Type B pancreatic cell (in vitro differentiated cells): Measurements from ENCODE around the gene CRHR1. TPM values are rescaled to one million over a fixed set of nuclear protein-coding genes. Genes with fewer than 3 reads are reported as not detected.

Source experiments
- DNase-seq: peaks from one replicate; pipeline ENCODE4 v3.0.0; 2021; ENCODE audit warnings: mixed read lengths; ENCODE audit not compliant: unreplicated experiment; ENCODE audit errors: extremely low spot score
- H3K27ac Mint-ChIP-seq: 2 replicates; pipeline ENCODE4 v1.8.0; 2021; ENCODE audit warnings: mild to moderate bottlenecking, mixed read lengths
- H3K27me3 Mint-ChIP-seq: 2 replicates; pipeline ENCODE4 v1.8.0; 2021; ENCODE audit warnings: mixed read lengths
- H3K36me3 Mint-ChIP-seq: 2 replicates; pipeline ENCODE4 v1.8.0; 2021; ENCODE audit warnings: mixed read lengths
- H3K4me1 Mint-ChIP-seq: one replicate; pipeline ENCODE4 v1.8.0; 2021; ENCODE audit warnings: mixed read lengths; ENCODE audit not compliant: unreplicated experiment
- H3K4me3 Mint-ChIP-seq: 2 replicates; pipeline ENCODE4 v1.8.0; 2021; ENCODE audit warnings: mild to moderate bottlenecking, mixed read lengths
- H3K9me3 Mint-ChIP-seq: 2 replicates; pipeline ENCODE4 v1.8.0; 2021; ENCODE audit warnings: mixed read lengths
- total RNA-seq: library from RNA; stranded (reverse); gene quantifications from 2 replicates; pipeline ENCODE4 v1.2.1, GENCODE V29; 2021; ENCODE audit warnings: low replicate concordance
- TF ChIP-seq, protein P1 (sequence below): fragments of 200-600 bp; sonication (generic); conservative IDR thresholded peaks from 2 replicates; pipeline ENCODE4 v1.5.0; 2021; ENCODE audit warnings: antibody characterized with exemption, mild to moderate bottlenecking

Gene CRHR1
- total RNA-seq, 1 donor from 2014 or later = 0.43 TPM

DNA sequence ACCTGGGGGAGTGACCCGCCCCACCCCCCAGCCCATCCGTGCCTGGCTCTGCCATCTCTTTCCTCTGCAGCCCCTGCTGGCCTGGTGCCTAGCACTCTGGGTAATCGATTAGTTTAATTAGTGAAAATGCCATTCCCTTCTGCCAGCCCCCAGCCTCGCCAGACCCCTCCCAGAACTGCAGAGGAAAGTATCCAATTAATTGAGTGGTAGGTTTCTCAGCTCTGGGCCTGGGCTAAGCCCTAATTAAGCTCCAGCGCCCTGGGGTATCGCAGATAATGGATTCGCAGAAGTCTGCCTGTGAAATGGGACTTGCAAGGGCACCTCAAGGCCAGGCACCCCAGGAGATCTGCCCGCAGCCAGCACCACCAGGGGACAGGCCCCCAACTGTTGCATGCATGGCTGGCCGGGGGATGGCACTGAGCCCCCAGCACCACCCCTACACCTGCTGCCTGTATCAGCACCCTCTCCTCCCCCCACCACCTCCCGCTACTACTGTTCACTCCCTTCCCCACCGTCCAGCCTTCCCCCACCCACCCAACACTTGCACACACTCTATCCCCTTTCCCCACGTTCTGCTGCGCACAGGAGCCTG is 40.9 kb downstream of the CRHR1 start:
- Mint-ChIP-seq H3K27ac (no peak overlapping the region), H3K4me3 (no peak overlapping the region), H3K4me1 (no peaks in the 10 kb centered on the region), H3K9me3 (no peaks in the 10 kb centered on the region), H3K36me3 (no peaks in the 10 kb centered on the region), H3K27me3 (peaks cover 25% of the 10 kb centered on the region)
- TF ChIP-seq, protein P1, sequence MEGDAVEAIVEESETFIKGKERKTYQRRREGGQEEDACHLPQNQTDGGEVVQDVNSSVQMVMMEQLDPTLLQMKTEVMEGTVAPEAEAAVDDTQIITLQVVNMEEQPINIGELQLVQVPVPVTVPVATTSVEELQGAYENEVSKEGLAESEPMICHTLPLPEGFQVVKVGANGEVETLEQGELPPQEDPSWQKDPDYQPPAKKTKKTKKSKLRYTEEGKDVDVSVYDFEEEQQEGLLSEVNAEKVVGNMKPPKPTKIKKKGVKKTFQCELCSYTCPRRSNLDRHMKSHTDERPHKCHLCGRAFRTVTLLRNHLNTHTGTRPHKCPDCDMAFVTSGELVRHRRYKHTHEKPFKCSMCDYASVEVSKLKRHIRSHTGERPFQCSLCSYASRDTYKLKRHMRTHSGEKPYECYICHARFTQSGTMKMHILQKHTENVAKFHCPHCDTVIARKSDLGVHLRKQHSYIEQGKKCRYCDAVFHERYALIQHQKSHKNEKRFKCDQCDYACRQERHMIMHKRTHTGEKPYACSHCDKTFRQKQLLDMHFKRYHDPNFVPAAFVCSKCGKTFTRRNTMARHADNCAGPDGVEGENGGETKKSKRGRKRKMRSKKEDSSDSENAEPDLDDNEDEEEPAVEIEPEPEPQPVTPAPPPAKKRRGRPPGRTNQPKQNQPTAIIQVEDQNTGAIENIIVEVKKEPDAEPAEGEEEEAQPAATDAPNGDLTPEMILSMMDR = no peak
- no peak for DNase-seq

DNA sequence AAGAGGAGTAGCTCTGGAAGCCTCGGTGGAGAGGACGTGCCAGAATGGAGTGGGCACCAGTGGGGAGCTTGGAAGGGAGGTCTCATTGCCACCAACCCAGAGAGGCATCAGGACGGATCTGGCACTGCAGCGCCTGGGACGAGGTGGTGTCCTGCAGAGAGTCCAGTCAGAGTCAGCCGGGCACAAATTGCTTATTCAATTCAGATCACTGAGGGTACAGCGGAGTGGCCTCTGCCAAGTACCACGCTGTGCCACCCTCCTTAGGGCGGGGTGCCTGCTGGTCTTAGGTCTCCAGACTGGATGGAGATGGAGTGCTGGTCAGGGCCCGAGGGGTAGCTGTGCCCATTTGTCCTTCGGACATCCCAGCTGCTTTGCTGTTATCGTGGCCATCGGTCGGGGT is 41.7 kb downstream of the CRHR1 start:
- Mint-ChIP-seq H3K27ac (no peak overlapping the region), H3K4me3 (no peak overlapping the region), H3K36me3 (no peaks in the 10 kb centered on the region), H3K4me1 (no peaks in the 10 kb centered on the region), H3K9me3 (no peaks in the 10 kb centered on the region), H3K27me3 (peaks cover 21% of the 10 kb centered on the region)
- TF ChIP-seq, protein P1 = no peak
- no peak for DNase-seq

DNA sequence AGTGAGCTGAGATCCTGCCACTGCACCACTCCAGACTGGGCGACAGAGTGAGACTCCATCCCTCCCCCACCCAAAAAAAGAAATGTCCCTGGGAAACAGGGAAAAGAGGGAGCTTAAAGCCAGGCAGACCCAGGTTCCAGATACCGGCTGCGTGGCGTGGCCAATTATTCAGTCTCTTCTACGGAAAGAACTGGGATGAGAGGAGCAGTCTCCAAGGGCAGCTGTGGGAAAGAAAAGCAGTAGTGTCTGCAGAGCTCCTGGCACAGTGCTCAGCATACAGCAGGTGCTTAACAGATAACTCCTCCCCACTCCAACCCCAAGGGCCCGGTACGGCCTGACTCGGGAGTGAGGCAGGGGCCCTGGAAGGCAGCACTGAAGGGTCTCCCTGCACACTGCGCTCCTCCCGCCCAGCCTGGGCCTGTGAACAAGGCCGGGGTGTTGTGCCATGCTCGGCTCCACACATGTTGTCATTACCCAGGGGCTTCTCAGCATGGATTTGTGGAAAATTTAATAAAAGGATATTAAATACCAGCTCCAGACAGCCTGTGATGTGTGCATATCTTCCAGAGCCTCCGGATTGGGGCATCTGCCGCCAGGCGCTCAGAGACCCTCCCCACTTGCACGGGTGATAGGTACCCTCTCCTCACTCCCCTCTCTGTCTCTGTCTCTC is 42.9 kb downstream of the CRHR1 start:
- Mint-ChIP-seq H3K27ac (no peak overlapping the region), H3K4me1 (no peaks in the 10 kb centered on the region), H3K9me3 (no peaks in the 10 kb centered on the region), H3K4me3 (no peak overlapping the region), H3K27me3 (peaks cover 19% of the 10 kb centered on the region), H3K36me3 (no peaks in the 10 kb centered on the region)
- TF ChIP-seq, protein P1 = no peak
- no peak for DNase-seq

DNA sequence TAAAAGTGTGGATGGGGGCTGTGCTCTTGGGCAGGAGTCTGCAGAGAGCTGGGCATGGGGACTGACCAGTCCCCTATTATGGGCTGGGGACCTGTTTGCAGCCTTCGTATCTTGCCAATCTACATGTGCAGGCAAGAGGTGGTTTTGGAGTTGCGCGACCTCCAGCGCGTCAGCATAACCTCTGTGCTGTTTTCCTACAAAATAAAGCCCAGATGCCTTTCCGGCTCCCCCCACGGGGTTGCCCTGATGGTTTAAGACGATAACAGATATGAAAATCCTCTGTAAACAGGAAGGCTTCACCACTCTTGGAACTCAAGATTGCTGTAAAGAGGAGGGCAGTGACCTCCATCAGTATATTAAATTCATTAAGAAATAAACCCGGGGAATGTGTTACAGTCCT is 44.1 kb downstream of the CRHR1 start:
- DNase-seq = no peak
- TF ChIP-seq, protein P1 = no peak
- Mint-ChIP-seq H3K27me3 (peaks cover 18% of the 10 kb centered on the region), H3K4me3 (no peak overlapping the region), H3K4me1 (no peaks in the 10 kb centered on the region), H3K27ac (no peak overlapping the region), H3K36me3 (no peaks in the 10 kb centered on the region), H3K9me3 (no peaks in the 10 kb centered on the region)

DNA sequence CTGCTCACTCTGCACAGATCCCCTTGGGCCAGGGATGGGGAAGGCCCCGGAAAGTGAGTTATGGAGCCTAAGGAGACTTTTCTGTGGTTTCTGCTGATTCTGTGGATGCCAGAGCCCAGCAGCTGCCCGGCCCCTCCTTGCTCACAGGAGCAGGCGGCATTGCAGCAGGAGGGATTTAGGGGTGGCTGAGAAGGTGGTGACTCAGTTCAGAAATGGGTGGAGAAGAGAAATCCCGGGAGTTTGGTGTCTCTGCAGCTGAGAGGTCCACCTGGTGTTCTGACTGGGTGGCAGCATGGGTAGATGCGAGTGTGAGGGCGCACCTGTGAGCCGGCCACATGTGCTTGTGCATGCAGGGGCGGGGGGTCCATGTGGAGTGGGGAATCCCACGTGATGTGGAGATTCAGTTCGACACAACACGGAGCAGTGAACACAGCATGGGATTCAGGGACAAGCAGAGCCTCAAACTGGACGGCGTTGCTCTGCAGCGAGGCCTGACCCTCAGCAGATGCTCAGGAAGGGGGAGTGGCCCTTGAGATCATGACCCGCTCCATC is 44.5 kb downstream of the CRHR1 start:
- Mint-ChIP-seq H3K4me3 (no peak overlapping the region), H3K4me1 (no peaks in the 10 kb centered on the region), H3K27ac (no peak overlapping the region), H3K9me3 (no peaks in the 10 kb centered on the region), H3K27me3 (peaks cover 18% of the 10 kb centered on the region), H3K36me3 (no peaks in the 10 kb centered on the region)
- TF ChIP-seq, protein P1 = no peak
- DNase-seq = no peak
